GM12864 (cell line): ENCODE results near the gene KDM4F.
"Not testable (repeated sequence)": the region's sequence is repeated elsewhere in the genome, so short reads cannot be mapped to it uniquely, and the experiment has no call there.

ENCODE experiments used
- DNase-seq: peaks from one replicate; pipeline ENCODE4 v3.0.0-alpha.2; 2011; ENCODE audit warnings: low read depth
- H3K4me3 ChIP-seq: 2 replicates; pipeline ENCODE4 v1.5.1; 2011; ENCODE audit warnings: mild to moderate bottlenecking, low read depth, low read length, control low read depth
- TF ChIP-seq, protein P1 (sequence below): IDR thresholded peaks from 2 replicates; pipeline ENCODE4 v1.5.1; 2011; ENCODE audit warnings: low read depth, mild to moderate bottlenecking, moderate library complexity, low read length, control low read depth, inconsistent platforms; ENCODE audit errors: missing control alignments

Gene KDM4F

DNA sequence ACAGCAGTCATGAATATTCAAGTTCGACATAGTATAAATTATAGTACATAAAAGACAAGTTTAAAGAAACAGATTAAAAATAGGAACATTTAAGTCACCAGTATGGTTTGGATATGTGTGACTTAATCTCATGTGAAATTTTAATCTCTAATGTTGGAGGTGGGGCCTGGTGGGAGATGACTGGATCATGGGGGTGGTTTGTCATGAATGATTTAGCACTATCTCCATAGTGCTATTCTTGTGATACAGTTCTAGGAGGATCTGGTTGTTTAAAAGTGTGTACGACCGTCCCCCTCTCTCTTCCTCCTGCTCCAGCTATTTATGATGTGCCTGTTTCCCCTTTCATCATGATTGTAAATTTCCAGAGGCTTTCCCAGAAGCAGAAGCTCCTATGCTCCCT is 20.9 kb upstream of the KDM4F start:
- DNase-seq, result no peak
- H3K4me3 ChIP-seq, result no peak overlapping the region
- TF ChIP-seq, protein P1, sequence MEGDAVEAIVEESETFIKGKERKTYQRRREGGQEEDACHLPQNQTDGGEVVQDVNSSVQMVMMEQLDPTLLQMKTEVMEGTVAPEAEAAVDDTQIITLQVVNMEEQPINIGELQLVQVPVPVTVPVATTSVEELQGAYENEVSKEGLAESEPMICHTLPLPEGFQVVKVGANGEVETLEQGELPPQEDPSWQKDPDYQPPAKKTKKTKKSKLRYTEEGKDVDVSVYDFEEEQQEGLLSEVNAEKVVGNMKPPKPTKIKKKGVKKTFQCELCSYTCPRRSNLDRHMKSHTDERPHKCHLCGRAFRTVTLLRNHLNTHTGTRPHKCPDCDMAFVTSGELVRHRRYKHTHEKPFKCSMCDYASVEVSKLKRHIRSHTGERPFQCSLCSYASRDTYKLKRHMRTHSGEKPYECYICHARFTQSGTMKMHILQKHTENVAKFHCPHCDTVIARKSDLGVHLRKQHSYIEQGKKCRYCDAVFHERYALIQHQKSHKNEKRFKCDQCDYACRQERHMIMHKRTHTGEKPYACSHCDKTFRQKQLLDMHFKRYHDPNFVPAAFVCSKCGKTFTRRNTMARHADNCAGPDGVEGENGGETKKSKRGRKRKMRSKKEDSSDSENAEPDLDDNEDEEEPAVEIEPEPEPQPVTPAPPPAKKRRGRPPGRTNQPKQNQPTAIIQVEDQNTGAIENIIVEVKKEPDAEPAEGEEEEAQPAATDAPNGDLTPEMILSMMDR, result no peak

GRCh38 chr11:95033051-95033450 is 16.2 kb upstream of the KDM4F start:
- TF ChIP-seq, protein P1, result no peak
- no peak overlapping the region for H3K4me3 ChIP-seq
- DNase-seq, result no peak

GRCh38 chr11:95035316-95035715 is 13.9 kb upstream of the KDM4F start:
- DNase-seq, result no peak
- TF ChIP-seq, protein P1, result no peak
- H3K4me3 ChIP-seq, result no peak overlapping the region

DNA sequence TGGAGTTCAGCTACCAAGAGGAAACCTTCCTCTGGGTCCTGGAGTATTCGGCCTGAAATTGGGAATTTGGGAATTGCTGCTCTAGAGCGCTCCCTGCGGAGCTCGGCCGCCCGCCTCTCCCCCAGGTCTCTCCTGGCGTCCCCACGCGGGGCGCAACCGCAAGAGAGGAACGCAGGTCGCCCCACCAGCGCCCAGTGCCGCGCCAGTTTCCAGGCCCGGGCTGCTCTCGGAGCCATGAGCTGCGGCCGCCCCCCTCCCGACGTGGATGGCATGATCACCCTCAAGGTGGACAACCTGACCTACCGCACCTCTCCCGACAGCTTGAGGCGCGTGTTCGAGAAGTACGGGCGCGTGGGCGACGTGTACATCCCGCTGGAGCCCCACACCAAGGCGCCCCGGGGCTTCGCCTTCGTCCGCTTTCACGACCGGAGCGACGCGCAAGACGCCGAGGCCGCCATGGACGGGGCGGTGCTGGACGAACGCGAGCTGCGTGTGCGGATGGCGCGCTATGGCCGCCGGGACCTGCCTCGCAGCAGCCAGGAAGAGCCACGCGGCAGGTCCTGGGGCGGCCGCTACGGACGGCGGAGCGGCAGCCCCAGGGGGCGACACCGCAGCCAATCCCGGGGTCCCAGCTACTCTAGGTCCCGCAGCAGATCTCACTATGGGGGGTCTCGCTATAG is 11.7 kb upstream of the KDM4F start:
- H3K4me3 ChIP-seq, DNase-seq: not testable (repeated sequence)

DNA sequence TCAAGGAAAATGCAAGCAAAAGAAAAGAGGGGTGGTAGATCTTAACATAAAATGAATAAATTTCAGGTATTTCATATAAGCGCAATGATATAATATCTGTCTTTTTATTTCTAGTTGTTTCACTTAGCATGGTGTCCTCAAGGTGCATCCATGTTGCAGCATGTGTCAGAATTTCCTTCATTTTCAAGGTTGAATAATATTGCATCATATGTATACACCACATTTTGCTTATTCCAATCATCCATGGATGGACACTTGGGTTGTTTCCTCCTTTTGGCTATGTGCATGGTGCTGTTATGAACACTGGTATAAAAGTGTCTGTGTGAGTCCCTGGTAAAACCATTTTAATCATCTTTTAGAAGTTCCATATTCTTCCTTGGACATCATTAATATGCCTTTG is 7.0 kb upstream of the KDM4F start:
- no peak overlapping the region for H3K4me3 ChIP-seq
- DNase-seq, result no peak
- TF ChIP-seq, protein P1, result no peak

GRCh38 chr11:95042906-95043305 is 6.3 kb upstream of the KDM4F start:
- no peak for DNase-seq
- H3K4me3 ChIP-seq, result no peak overlapping the region
- TF ChIP-seq, protein P1, result no peak

DNA sequence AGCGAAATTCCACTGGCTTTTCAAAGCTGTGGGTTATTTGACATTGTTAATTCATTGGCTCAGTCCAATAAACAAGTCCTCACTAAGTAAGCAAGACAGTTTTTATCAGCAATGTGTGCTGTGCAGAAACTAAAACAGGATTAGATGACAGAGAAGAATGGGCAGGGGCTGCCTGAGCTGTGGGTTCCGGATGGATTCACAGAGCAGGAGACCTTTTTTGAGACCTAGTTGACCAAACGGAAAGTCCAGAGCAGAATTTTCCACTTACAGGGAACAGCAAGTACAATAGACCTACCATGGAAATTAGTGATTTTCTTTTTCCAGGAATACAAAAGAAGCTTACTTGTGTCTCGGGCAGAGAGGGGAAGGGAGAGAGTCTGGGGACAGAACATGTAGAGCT is 5.2 kb upstream of the KDM4F start:
- no peak for DNase-seq
- TF ChIP-seq, protein P1, result no peak

DNA sequence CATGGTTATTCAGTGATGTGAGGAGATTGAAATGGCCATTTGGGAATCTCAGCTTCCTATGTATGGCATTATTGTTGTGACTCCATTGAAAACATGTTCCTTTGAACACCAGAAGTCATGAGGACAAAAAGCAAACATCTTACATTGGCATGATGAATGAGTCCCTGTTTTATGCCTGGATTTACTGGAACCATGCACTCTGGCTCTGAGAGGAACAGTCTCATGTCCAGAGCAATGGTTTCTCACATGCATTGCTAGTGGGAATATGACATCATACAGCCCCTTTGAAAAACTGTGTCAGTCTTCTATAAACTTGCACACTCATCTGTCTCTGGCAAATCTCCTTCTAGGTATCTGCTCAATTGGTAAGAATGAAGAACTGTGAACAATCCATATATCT is 3.4 kb upstream of the KDM4F start:
- TF ChIP-seq, protein P1, result no peak
- H3K4me3 ChIP-seq, result no peak overlapping the region
- DNase-seq, result no peak

More for the DNA sequence above, 5.2 kb upstream of the KDM4F start:
- no peak overlapping the region for H3K4me3 ChIP-seq
